Renal cortex interstitium (tissue), 11 donors: Measurements from ENCODE around the gene SLC9A7. TPM values are rescaled to one million over a fixed set of nuclear protein-coding genes. Genes with fewer than 3 reads are reported as not detected.

ENCODE experiments used
- DNase-seq, 11 donors: peaks; one replicate each; pipeline ENCODE4 v3.0.0-alpha.2; 2013; ENCODE audit warnings: low read depth in 9 of 11, low spot score in 4 of 11; ENCODE audit errors: extremely low read depth in 1 of 11
- polyA plus RNA-seq, 3 donors: library from polyadenylated mRNA; unstranded; fragments of 120-200 nt; gene quantifications; one replicate each; pipeline ENCODE4 v1.2.1, GENCODE V29; 2013; ENCODE audit not compliant: insufficient read length in 3 of 3

SLC9A7 gene
- polyA plus RNA-seq, 3 donors = 4.1 to 4.5 (median 4.4) TPM

GRCh38 chrX:46715530-46715929 lies 43.4 kb downstream of the SLC9A7 start:
- no peak for DNase-seq

DNA sequence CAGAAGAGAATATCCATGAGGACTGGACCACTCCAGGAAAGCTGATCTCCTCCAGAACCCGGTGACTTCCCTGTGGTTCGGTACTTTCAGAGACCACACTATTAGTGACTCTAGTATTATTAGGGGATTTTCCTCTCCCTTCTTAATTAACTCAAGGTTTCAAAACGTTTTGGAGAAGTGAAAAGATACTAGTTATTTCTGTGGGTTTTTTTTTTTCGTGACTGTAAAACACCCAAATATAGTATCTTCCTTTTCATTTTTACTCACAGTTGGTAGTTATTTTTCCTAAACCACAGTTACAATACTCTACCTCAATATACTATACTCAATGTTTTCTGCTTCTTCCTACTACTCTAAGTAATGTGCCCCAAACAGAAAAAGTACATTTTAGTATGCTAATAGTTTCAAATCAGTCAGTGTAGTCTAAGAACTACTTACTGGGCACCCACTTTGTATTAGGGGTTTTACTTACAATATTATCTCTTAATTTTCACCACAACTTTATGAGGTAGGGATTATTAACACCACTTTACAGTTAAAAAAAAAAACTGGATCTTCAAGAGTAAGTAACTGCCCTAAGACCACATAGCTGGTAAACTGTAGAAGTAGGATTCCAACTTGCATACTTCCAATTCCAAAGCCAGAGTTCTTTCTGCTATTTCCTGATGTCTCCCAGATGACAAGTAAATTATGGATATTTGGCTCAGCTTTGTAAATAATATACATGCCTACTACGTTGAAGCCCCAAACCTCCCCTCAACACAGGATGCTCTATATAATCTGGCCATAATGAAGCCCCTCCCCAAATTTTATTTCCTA lies 45.0 kb downstream of the SLC9A7 start:
- no peak for DNase-seq

GRCh38 chrX:46712764-46713163 lies 46.2 kb downstream of the SLC9A7 start:
- DNase-seq = no peak

- DNase-seq = no peak
Measured at GRCh38 chrX:46710927-46711623, 47.8 kb downstream of the SLC9A7 start.

DNA sequence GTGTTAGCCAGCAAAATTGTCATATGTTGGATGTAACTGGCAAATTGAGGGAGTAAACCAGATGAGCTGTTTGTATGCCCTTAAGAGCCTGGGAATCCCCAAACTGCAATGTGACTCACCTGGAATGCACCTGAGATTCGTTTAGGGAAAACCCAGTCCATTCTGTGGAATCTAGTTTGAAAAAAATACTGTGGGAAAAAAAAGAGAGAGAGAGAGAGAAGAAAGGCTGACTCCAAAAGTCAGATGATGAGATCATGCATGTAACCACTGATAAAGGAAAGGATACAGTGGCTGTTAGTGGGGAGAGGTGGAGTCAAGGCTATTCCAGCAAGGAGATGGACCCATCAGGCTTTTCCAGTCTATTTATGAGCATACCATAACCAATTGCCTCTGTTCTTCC lies 48.5 kb downstream of the SLC9A7 start:
- no peak for DNase-seq

DNA sequence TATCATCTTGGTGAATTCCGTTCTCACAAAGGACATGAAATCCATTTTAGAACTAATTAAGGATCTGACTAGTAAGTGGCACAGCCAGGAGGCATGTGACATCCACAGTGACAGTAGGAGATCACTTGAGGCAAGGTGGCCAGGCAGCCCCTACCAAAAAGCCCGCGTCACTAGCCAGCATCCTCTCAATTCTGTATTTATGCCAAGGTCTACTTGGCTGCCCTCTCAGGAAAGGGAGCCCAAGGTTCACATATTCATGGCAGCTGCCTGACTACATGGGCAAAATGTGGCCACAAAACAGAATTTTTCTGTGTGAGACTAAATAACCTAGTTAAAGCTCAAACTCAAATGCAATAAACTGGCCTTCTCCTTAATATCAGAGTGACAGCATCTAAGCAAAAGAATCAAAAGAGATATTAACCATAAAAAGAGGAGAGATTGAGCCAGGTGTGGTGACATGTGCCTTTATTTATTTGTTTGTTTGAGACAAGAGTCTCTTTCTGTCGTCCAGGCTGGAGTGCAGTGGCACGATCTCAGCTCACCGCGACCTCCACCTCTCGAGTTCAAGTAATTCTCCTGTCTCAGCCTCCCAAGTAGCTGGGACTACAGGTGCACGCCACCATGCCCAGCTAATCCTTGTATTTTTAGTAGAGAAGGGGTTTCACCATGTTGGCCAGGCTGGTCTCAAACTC lies 51.5 kb downstream of the SLC9A7 start:
- DNase-seq = no peak

- DNase-seq = no peak
Measured at GRCh38 chrX:46704767-46705386, 54.0 kb downstream of the SLC9A7 start.

- peak in 6 of 11 donors; percentile 3 to 23 (median 11) for DNase-seq
Measured at GRCh38 chrX:46703980-46704379, 54.9 kb downstream of the SLC9A7 start.

DNA sequence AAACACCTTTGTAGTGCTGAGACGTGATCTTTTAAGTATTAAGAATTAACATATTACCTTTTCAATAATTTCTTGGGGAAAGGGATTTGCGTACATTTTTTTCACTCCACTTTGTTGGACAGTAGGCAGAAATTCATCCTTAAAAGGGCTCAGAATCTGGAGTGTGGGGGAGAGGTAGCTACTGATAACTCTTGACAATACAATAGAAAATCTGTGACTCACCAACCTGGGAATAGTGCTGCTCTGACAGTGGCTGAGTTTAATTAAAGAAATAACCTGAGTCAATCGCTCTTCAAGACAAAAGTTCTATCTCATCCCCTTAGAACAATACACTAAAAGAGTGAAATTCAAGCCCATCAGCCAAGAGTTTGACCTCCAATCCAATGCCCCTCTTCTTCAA lies 60.2 kb downstream of the SLC9A7 start:
- no peak for DNase-seq

DNA sequence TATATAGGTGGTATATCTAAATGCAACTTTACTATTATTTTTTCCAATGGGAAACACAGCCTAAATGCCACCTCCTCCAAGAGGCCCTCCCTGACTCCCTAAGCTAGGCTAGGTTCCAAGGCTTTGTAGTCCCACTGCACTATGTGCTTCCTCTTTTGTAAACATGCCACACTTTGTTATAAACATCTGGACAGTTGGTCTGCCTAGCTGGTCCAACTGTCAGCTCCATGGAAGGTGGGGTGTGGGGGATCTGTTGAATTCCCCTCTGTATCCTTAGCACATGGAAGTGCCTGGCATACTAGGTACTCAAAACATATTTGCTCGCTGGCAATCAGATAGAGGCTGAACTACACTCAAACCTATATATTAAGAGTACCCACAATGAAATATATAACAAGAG lies 63.4 kb downstream of the SLC9A7 start:
- DNase-seq = no peak

- DNase-seq = no peak
Measured at GRCh38 chrX:46694549-46694948, 64.4 kb downstream of the SLC9A7 start.

- DNase-seq = no peak
Measured at GRCh38 chrX:46693149-46693548, 65.8 kb downstream of the SLC9A7 start.

DNA sequence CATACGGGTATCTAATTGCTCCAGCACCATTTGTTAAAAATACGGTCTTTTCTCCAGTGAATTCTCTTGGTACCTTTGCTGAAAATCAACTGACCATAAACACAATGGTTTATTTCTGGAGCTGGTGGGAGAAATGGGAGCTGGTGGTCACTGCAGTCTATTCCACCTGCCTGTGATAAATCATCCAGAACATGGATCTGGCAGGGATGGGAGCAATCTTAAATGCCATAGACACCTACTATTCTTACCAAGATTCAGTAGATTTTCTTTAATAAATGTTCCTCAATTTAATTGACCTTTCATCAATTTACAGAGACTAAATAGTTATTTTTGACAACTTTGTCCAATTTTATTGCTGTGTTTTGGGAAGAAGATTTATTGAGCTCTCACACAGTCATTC lies 68.1 kb downstream of the SLC9A7 start:
- no peak for DNase-seq

DNA sequence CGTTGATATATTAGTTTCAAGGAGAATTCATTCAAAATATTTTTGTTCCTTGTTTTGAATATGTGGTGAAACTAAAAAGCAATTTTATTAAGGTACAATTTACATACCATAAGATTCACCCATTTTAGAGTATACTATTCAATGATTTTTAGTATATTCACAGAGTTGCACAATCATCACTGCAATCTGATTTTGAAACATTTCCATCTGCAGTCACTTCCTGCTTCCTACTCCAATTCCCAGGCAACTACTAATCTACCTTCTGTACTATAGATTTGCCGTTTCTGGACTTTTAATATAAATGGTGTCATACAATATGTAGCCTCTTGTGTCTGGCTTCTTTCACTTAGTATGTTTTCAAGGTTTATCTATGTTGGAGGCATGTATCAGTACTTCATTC lies 71.3 kb downstream of the SLC9A7 start:
- no peak for DNase-seq

DNA sequence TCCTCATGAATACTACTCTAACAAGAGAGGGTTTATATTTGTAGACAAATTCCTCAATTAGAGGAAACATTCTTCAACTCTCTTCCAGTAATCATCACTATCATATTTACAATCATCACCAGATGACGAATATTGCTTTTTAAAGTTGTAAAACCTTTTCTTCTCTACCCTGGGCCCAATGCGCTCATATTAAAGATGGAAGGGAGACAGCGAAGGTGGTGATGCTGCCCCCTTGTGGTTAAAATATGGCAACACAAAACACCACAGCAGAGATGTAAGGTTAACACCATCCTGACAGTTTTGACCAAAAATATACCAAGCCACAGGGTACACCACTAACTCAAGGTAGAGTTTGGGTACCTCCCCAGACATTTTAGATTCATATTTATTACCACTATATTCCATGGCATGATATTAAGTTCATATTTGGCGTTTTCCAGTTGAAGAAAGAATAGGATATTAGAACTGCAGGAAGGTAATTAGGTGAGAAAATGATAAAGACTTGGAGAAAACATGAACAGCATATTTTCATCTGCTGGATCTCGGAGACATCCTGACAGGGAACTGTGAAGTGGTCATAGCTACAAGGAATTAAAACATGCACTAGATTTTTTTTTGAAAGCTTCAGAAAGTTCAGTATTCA lies 72.8 kb downstream of the SLC9A7 start:
- peak in 3 of 11 donors; percentile 9 to 13 (median 11) for DNase-seq

DNA sequence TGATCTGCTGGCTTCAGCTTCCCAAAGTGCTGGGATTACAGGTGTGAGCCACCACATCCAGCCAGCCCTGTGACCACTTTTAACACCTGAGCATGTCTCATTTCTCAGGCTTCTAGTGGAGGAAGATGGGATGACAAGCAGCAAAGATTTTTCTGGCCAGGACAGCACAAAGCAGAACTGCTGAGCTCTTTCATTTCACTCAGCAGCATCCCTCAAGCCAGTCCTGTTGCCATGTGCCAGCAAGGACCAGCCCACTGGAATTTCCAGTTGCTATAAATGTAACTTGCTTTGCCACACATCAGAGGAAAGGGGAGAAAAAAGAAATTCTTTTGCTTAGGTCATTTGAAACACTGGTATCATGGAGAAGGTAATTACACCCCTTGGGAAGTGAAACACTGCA lies 75.9 kb downstream of the SLC9A7 start:
- peak in 1 of 11 donors; percentile 4 for DNase-seq

- DNase-seq = no peak
Measured at GRCh38 chrX:46681849-46682248, 77.1 kb downstream of the SLC9A7 start.

GRCh38 chrX:46678232-46678631 lies 80.7 kb downstream of the SLC9A7 start:
- DNase-seq = no peak
